Stimulated activated CD8-positive, alpha-beta memory T cell treated with anti-CD3 and anti-CD28 coated beads, Interleukin-7, amount 100 ng/mL, for 24 hours (primary cell): ENCODE measurements around the gene FOXP4.

Experiments used
- DNase-seq: peaks from one replicate; pipeline ENCODE4 v3.0.0-alpha.2; 2020; ENCODE audit warnings: low read depth

FOXP4 gene

DNA sequence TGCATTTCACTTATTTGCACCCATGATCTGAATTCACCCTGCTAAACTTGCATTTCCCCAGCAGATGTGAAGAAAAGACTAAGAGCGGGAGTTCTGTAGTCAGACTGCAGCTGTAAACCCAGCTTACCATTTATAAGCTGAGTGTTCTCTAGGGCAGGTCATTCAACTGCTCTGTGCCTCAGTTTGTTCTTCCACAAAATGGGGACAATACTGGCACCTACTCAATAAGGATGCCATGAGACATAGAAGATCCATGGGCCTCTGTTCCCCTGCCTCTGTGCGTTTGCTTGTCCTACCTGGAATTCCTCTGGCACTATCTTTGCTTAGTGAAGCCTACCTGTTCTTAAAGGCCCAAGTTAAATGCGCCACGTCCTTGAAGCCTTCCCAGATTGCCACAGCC, 79.8 kb downstream of the FOXP4 start:
- no peak for DNase-seq

DNA sequence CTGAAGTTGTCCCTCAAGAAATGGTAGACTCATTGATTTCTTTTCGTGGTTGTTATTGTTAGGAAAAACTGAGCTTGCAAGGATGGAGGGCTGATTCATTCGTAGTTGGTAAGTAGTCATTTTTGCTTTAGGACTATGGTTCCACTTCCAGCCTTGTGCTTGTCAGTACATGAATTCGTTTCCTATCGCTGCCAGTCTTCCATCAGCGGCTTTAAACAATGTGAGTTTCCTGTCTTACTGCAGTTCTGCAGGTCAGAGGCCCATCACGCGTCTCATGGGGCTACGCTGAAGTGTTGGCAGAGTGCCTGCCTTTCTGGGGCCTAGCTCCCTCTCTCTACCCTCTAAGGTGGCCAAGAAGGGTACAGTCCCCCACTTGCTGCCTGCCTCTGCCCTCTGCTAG, 80.7 kb downstream of the FOXP4 start:
- DNase-seq, result no peak

DNA sequence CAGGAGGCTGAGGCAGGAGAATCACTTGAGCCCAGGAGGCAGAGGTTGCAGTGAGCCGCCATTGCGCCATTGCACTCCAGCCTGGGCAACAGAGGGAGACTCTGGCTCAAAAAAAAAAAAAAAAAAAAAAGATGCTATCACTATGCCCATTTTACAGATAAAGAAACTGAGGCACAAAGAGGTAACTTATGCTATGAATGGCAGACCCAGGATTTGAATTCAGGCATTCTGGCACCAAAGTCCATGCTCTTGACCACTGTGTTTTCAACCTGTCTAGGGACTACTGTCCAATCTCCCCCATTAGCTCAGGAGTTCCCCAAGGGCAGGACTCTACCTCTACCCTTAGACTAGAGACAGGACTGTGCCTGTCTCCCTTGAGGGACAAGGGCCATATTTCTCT, 82.9 kb downstream of the FOXP4 start:
- no peak for DNase-seq

DNA sequence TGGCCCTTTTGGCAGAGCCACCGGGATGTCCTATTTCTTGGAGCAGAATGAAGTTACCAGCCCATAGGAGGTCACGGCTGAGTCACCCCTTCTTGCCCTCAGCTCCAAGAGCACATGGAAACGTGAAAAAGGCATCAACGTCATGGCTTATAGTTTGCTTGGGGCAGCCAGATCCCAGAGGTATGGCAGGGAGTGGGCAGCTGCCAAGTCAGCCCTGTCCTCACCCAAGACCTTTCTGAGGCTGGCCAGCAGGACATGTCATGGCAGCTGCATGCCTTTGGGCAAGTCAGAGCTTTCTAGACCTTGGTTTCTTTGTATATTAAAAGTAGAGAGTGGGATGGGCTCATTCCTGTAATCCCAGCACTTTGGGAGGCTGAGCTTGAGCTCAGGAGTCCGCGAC, 83.9 kb downstream of the FOXP4 start:
- no peak for DNase-seq

DNA sequence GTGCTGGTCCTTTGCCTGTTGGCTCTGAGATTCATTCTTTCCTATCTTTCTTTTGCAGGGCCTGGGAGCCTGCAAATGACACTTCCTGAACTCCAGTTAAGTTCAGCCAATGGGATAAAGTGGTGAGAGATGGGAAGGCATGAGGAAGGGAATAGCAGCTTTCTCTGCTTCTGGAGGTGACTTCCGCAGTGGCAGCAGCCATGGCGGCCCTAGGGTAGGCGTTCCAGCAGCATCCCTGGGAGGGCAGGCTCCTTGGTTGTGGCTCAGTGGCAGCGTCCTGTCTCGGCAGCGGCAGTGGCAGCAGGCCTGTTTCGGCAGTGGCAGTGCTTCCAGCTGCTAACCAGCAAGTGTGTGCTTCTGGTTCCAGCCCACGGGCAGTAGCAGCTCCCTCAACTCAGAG, 84.8 kb downstream of the FOXP4 start:
- DNase-seq, result no peak

DNA sequence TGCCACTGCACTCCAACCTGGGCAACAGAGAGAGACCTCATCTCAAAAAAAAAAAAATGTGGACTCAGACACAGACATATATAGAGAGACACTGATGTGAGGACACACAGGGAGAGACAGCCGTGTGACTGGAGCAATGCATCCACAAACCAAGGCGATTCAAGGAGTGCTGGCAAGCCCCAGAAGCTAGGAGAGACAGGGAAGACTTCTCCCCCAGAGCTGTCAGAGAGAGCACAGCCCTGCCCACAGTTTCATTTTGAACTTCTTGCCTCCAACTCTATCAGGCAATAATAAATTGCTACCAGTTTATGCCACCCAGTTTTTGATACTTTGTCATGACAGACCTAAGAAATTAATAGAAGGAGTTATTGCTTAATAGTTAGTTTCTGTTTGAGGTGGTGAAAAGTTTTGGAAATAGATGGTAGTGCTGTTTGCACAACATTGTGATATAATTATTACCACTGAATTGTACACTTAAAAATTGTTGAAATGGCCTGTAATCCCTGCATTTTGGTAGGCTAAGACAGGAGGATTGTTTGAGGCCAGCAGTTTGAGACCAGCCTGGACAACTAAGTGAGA, 87.0 kb downstream of the FOXP4 start:
- DNase-seq, result no peak

GRCh38 chr6:41634657-41635056, 88.5 kb downstream of the FOXP4 start:
- DNase-seq, result no peak

- DNase-seq, result no peak
Observed at GRCh38 chr6:41635365-41635764, 89.2 kb downstream of the FOXP4 start.

DNA sequence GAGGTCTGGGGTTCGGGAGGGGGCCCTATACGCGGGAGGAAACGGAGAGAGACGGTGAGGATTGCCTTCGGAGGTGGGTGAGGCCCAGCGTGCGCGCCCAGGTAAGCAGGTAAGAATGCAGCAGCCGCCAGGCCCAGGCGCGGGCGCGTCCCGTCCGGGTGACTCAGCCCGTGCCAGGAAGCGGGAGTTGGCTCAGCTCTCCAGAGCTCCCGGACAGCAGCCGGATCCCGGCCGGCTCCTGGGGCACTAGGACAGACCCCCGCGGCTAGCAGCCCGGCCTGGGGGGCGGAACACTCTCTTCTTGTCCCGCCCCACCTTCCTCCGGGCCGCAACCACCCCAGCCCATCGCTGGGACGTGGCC, 90.6 kb downstream of the FOXP4 start:
- no peak for DNase-seq

GRCh38 chr6:41637194-41638001, 91.2 kb downstream of the FOXP4 start:
- no peak for DNase-seq

- DNase-seq, result no peak
Observed at GRCh38 chr6:41638002-41638934, 92.1 kb downstream of the FOXP4 start, which contains the start of gene MDFI. Gene MDFI, plus strand, starts transcription at chr6:41638468. Its CDS starts 282 bp downstream, at chr6:41638750.

DNA sequence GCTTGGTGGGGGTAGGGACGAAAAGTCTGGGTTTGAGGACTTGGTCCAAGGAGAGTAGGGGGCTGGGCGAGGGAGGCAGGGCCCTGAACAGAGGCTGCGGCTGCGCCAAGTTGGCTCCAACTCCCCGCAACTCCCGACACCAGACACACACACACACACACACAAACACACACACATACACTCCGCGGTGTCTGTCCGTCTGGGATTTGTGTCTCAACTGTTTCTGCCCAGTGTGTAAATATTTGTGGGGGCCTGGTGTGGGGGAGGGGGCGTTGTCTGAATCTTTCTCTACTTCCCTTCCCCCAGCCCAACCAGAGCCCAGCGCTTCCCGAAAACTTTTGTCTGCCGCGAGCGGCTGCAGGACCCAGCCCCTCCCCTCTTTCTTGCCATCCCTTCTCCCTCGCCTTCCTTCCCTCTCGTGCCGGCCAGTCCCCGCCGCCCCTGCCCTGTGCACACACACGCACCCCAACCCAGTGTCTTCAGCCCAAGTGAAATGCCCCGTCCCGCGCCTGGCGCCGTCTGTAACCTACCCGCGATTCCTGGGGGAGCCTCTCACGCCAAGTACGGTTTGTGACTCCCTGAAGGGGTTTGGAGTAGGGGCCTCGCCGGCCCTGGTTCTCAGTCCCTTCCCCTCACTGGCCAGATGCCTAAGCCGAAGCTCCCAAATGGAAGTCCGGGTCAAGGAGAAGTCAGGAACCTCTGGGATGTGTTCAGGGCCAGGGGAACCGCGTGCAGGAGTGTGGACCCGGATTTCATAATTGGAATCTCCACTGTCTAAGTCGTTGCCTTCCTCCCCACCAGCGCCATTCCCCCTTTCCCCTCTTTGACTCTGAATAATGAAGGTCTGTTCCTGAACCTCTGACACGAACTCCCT, 93.0 kb downstream of the FOXP4 start:
- DNase-seq, result no peak

DNA sequence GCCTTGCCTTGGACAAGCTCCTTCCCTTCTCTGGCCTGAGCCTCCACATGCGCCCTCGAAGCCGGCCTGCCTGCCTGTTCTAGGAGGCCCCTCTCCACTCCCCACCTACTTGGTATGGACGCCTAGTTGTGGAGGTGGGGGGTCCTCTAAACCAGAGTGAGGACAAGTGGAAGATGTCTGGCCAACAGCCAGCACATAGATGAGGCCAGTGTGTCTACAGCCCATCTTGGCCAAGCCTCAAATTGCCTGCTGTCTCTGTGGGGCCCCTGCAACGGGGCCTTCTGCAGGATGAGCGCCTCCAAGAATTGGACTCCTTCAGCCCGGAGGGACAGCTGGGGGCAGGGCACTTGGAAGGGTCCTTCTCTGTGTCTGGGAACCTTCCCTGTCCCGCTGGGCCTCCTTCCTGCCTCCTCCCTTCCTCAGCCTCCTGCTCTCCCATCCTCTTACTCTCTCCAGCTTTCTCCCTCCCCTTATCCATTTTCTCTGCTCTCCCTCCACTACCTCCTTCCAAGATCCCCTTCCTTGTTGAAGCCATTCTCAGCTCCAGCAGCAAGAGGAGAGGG, 93.7 kb downstream of the FOXP4 start:
- DNase-seq, result no peak

- DNase-seq, result no peak
Observed at GRCh38 chr6:41640426-41640825, 94.2 kb downstream of the FOXP4 start.

- no peak for DNase-seq
Observed at GRCh38 chr6:41641352-41641925, 95.3 kb downstream of the FOXP4 start.

- no peak for DNase-seq
Observed at GRCh38 chr6:41642090-41642959, 96.1 kb downstream of the FOXP4 start.

DNA sequence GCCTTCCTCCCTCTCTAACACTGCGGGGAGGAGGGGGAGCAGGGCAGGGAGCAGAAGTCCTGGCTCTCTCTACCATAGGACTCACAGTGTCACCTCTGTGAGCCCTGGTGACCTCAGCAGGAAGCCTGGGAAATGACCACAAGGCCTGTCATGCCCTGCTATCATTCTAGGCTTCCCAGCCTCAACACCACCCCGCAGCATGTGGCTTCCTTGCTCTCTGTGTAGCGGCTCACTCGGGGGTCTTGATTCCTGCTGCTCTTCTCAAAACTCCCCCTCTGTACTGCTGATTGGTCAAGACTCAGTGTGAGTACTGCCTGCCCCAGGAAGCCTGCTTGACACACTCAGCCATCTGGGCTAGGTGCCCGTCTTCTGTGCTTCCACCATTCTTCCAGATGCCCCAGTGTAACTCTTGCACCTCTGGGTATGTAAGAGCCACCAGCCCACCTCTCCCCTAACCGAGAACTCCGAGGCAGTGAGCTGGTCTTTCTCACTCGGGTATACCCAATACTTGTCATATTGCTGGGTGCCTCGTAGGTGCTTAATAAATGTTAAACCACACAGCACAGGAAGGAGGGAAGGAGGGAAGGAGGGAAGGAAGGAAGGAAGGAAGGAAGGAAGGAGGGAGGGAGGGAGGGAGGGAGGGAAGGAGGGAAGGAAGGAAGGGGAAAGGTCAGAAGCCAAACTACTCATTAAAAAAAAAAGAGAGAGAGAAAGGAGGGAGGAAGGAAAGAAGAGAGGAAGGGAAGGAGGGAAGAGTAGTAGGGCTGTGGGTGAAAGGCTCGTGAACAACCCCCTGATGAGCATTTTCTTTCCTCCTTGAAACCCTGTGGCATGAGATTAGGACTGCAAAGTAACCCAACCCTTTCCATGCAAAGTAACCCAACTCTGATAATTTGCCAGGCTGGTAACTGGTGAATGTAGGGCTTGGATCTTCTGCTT, 97.0 kb downstream of the FOXP4 start:
- DNase-seq, result no peak

GRCh38 chr6:41643899-41644269, 97.7 kb downstream of the FOXP4 start:
- no peak for DNase-seq

GRCh38 chr6:41644297-41644879, 98.2 kb downstream of the FOXP4 start:
- no peak for DNase-seq
